Colonic mucosa (tissue), 4 donors: ENCODE measurements around the gene DNM3. TPM values are rescaled to one million over a fixed set of nuclear protein-coding genes. Genes with fewer than 3 reads are reported as not detected.

Experiments
- DNase-seq: peaks from one replicate; pipeline ENCODE4 v3.0.0-alpha.2; 2020
- H3K27ac ChIP-seq: fragments of 200-600 bp; one replicate; pipeline ENCODE4 v1.8.0; 2021
- H3K27me3 ChIP-seq: fragments of 200-600 bp; one replicate; pipeline ENCODE4 v1.8.0; 2021
- H3K36me3 ChIP-seq: fragments of 200-600 bp; one replicate; pipeline ENCODE4 v1.8.0; 2021
- H3K4me1 ChIP-seq: fragments of 200-600 bp; one replicate; pipeline ENCODE4 v1.8.0; 2021; ENCODE audit warnings: mild to moderate bottlenecking
- H3K4me3 ChIP-seq: fragments of 200-600 bp; one replicate; pipeline ENCODE4 v1.8.0; 2021
- H3K9ac ChIP-seq, 2 donors: one replicate each; pipeline ENCODE4 v1.7.0; 2013; ENCODE audit warnings: control low read depth in 2 of 2, low read depth in 2 of 2, low read length in 2 of 2
- H3K9me3 ChIP-seq: fragments of 200-600 bp; one replicate; pipeline ENCODE4 v1.8.0; 2021
- intact Hi-C: fragments of 100-400 bp; cut with DNase I; formaldehyde crosslinking; loops from one replicate; pipeline ENCODE4 v1.14.1; 2022
- total RNA-seq, 2 donors: library from RNA; stranded (reverse); fragmentation: NEBNext Ultra II Directional in 1 of 2; extraction: Animal tissue kit (Norgen Biotek cat#: 25700) in 1 of 2; gene quantifications; one replicate each; pipeline ENCODE4 v1.2.1, GENCODE V29; 2021
- TF ChIP-seq, protein P1 (sequence below): fragments of 200-600 bp; IDR thresholded peaks from one replicate; pipeline ENCODE4 v1.8.0; 2022; ENCODE audit warnings: antibody characterized with exemption, mild to moderate bottlenecking
- donor health status: healthy.
- donor health status: DM: no; HTN: no; CAD: no.
- donor health status: DM: no; HTN: no; CAD: no.

DNM3 gene
- total RNA-seq, 2 donors from 2014 or later = 1.7 to 2.6 TPM

DNA sequence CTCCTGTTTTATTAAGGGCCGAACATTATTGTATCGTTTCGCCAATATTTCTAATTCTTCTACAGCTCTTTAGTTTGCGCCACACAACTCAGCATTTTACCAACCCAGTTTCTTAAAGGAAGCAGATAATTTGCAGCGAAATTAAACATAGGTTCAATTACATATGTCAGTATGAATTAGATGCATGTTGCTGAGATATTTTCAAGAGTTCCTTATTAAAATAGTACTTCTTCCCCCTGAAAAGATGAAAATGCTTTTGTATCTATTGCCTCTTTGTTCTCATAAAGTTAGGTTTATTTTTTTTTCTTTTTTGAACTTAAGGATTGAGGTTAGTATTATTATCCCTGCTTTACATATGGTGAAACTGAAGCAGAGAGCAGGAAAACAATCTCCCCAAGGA is 395.7 kb downstream of the DNM3 start:
- intact Hi-C loops = no loop called here
- TF ChIP-seq, protein P1, sequence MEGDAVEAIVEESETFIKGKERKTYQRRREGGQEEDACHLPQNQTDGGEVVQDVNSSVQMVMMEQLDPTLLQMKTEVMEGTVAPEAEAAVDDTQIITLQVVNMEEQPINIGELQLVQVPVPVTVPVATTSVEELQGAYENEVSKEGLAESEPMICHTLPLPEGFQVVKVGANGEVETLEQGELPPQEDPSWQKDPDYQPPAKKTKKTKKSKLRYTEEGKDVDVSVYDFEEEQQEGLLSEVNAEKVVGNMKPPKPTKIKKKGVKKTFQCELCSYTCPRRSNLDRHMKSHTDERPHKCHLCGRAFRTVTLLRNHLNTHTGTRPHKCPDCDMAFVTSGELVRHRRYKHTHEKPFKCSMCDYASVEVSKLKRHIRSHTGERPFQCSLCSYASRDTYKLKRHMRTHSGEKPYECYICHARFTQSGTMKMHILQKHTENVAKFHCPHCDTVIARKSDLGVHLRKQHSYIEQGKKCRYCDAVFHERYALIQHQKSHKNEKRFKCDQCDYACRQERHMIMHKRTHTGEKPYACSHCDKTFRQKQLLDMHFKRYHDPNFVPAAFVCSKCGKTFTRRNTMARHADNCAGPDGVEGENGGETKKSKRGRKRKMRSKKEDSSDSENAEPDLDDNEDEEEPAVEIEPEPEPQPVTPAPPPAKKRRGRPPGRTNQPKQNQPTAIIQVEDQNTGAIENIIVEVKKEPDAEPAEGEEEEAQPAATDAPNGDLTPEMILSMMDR = no peak
- no peaks in the 10 kb centered on the region for H3K9me3 ChIP-seq
- H3K4me3 ChIP-seq = no peak overlapping the region
- H3K9ac ChIP-seq = no peak overlapping the region
- no peaks in the 10 kb centered on the region for H3K27me3 ChIP-seq
- no peaks in the 10 kb centered on the region for H3K4me1 ChIP-seq
- H3K27ac ChIP-seq = no peak overlapping the region
- no peaks in the 10 kb centered on the region for H3K36me3 ChIP-seq
- no peak for DNase-seq

DNA sequence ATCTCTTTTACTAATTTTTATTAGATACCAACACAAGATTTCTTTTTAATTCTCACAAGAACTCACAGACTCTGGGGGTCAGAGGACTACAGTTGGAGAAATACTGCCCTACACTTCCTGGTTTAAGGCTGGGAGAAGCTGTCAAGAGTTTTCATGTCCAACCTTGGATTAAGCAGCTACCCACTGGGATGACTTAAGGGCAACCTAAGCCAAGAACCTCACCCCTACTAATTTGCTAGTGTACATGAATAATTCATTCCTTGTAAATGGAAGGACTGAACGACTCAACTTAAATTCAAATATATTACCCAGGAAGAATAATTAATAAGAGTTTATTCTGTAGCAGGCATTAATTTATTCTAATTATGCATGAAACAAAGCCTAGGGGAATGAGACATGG is 396.9 kb downstream of the DNM3 start:
- Histone ChIP-seq H3K9ac (no peak overlapping the region), H3K4me1 (no peaks in the 10 kb centered on the region), H3K27ac (no peak overlapping the region), H3K27me3 (no peaks in the 10 kb centered on the region), H3K4me3 (no peak overlapping the region), H3K9me3 (no peaks in the 10 kb centered on the region), H3K36me3 (no peaks in the 10 kb centered on the region)
- no peak for DNase-seq
- intact Hi-C loops = no loop called here
- TF ChIP-seq, protein P1 = no peak

DNA sequence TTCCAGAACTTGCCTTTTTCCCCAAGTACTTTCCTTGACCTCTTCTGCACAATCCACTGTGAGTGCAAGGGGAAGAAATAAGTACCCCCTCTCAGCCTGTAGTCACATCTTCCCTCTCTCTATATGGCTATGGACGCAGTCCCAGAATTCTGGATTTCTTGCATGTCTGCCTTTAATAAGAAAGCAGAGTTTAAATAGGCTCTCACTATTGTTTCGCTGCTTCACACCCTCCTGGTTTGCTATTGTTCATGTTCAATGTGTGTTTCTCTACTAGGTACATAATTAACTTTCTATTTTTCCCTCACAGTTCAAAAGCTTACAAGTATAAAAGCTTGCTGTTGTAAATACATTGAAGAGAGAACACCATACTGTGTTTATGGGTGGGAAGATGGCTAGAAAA is 397.7 kb downstream of the DNM3 start:
- Histone ChIP-seq H3K27me3 (no peaks in the 10 kb centered on the region), H3K9me3 (no peaks in the 10 kb centered on the region), H3K36me3 (no peaks in the 10 kb centered on the region), H3K4me1 (no peaks in the 10 kb centered on the region), H3K4me3 (no peak overlapping the region), H3K9ac (no peak overlapping the region), H3K27ac (no peak overlapping the region)
- intact Hi-C loops = no loop called here
- DNase-seq = no peak
- TF ChIP-seq, protein P1 = no peak

DNA sequence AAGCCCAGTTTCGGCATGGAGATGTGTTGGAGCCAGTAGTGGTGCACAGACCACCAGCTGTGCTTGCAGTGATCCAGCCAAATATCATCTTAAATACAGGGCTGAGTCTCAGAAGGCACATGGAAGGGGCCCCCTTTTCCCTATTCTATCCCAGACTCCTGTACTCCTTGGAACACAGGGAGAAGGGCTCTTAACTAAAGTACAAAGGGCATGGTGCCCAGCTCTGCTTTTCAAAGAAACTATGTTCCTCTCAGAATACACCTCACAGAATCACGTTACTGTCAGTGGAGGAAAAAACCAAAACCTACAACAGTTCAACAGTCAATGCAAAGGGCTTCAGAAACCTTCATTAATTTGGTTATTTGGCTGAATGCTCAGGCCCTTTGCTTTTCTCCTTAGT is 398.6 kb downstream of the DNM3 start:
- Histone ChIP-seq H3K9ac (no peak overlapping the region), H3K27ac (no peak overlapping the region), H3K36me3 (no peaks in the 10 kb centered on the region), H3K9me3 (no peaks in the 10 kb centered on the region), H3K27me3 (no peaks in the 10 kb centered on the region), H3K4me1 (no peaks in the 10 kb centered on the region), H3K4me3 (no peak overlapping the region)
- no peak for DNase-seq
- TF ChIP-seq, protein P1 = no peak
- intact Hi-C loops = no loop called here

DNA sequence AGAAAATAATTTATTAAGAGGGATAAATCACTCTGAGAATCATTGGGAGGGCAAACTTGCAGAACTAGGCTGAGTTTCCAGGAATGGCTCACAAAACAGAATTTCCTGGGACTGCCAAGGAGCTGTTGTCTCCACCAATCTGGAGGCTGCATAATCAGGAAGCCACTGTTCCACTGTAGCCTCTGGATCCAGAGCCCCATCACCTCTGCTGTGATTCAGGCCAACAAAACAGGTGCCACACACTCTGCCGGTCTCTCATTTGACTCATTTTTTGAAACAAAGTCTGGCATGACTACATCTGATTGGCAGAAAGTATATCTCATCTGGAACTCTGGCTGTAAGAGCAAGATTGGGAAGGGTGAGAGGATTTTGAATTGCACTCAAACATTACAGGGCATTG is 400.2 kb downstream of the DNM3 start:
- Histone ChIP-seq H3K4me1 (no peaks in the 10 kb centered on the region), H3K27ac (no peak overlapping the region), H3K27me3 (no peaks in the 10 kb centered on the region), H3K4me3 (no peak overlapping the region), H3K36me3 (no peaks in the 10 kb centered on the region), H3K9ac (no peak overlapping the region), H3K9me3 (no peaks in the 10 kb centered on the region)
- TF ChIP-seq, protein P1 = no peak
- intact Hi-C loops = no loop called here
- no peak for DNase-seq

DNA sequence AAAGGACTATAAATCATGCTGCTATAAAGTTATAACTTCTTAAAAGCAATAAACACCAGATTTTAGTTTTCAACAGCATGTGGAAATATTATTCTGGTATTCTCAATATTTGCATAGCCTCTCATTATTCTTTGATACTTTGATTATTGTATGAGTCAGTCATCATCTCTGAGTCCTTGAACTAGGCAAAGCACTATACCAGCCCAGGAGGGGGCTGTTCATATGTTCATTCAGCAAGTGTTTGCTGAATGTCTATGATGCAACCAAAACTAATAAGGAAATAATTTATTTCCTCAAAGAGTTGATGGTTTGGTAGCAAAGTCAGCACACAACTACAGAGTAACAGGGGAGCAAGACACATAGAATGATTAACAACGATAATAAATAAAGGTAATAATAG is 403.6 kb downstream of the DNM3 start:
- Histone ChIP-seq H3K9ac (no peak overlapping the region), H3K27me3 (no peaks in the 10 kb centered on the region), H3K36me3 (no peaks in the 10 kb centered on the region), H3K9me3 (no peaks in the 10 kb centered on the region), H3K27ac (no peak overlapping the region), H3K4me3 (no peak overlapping the region), H3K4me1 (no peaks in the 10 kb centered on the region)
- no peak for DNase-seq
- intact Hi-C loops = no loop called here
- TF ChIP-seq, protein P1 = no peak
